Testis (tissue), 3 donors: Measurements from ENCODE around the gene XYLT1. TPM values are rescaled to one million over a fixed set of nuclear protein-coding genes. Genes with fewer than 3 reads are reported as not detected.
A peak's percentile ranks its signal among the peaks of the same experiment; 100 is the strongest.

ENCODE experiments used
- DNase-seq: peaks from one replicate; pipeline ENCODE4 v3.0.0-alpha.2; 2019
- H3K27ac ChIP-seq, 2 donors: fragments of 200-600 bp; sonication (generic); one replicate each; pipeline ENCODE4 v1.5.1; 2019
- H3K27me3 ChIP-seq: fragments of 200-600 bp; sonication (generic); one replicate; pipeline ENCODE4 v1.5.1; 2019
- H3K36me3 ChIP-seq: fragments of 200-600 bp; sonication (generic); one replicate; pipeline ENCODE4 v1.5.1; 2017; ENCODE audit warnings: low read depth; ENCODE audit errors: missing control alignments
- H3K4me1 ChIP-seq: fragments of 200-600 bp; sonication (generic); one replicate; pipeline ENCODE4 v1.5.1; 2019
- H3K4me3 ChIP-seq, 2 donors: fragments of 200-600 bp; sonication (generic); one replicate each; pipeline ENCODE4 v1.5.1; 2017 to 2019
- H3K9me3 ChIP-seq: fragments of 200-600 bp; sonication (generic); one replicate; pipeline ENCODE4 v1.5.1; 2017
- POLR2A ChIP-seq: fragments of 450-650 bp; IDR thresholded peaks from one replicate; pipeline ENCODE4 v1.6.1; 2017; ENCODE audit warnings: antibody characterized with exemption, mild to moderate bottlenecking, moderate library complexity
- WGBS, 2 donors: methylation state at CpG; one replicate each; pipeline ENCODE4 v1.1.5; 2018; 5-methylcytosine and 5-hydroxymethylcytosine counted together
- intact Hi-C: fragments of 100-400 bp; cut with DNase I; formaldehyde crosslinking; loops from one replicate; pipeline ENCODE4 v1.15.1; 2023; ENCODE audit warnings: low total_unique reads
- polyA plus RNA-seq: library from polyadenylated mRNA; stranded (reverse); fragments of 350-450 nt; fragmentation: Illumina TruSeq; extraction: RNeasy Lipid Tissue Mini Kit (QIAGEN cat#74804); gene quantifications from one replicate; pipeline ENCODE4 v1.2.3, GENCODE V29; 2014; ENCODE audit warnings: low read depth, low replicate concordance; ENCODE audit not compliant: insufficient read depth
- total RNA-seq, 2 donors: library from RNA; depleted of rRNA; stranded (reverse); fragments of >200 nt; gene quantifications; one replicate each; pipeline ENCODE4 v1.2.3, GENCODE V29; 2016
- TF ChIP-seq, protein P1 (sequence below), 3 experiments: fragments of 450-650 bp in 2 of 3; fragments of 200-600 bp in 1 of 3; sonication (generic) in 1 of 3; IDR thresholded peaks; one replicate each; pipeline ENCODE4 v1.5.1; 2016 to 2019; ENCODE audit warnings: antibody characterized with exemption in 3 of 3, mild to moderate bottlenecking in 2 of 3, moderate library complexity in 1 of 3

Gene XYLT1
- total and polyA plus RNA-seq, 3 donors from 2014 or later, result 6.5 to 20.7 (median 13.6) TPM

DNA sequence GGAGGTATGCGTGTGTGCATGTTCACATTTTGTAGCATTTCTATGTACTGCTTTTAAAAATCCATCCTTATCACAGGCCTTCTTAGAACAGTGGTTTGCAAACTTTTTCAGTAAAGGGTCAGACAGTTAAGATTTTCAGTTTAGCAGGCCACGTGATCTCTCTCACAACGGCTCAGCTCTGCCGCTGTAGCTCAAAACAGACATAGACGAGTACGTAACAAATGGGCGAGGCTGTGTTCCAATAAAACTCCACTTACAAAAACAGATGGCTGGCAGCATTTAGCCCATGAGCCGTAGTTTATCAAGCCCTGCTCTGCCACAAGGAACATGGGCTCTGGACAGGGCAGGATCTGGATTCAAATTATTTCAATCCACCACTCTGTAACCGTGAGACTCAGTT, 141.8 kb downstream of the XYLT1 start:
- no peaks in the 10 kb centered on the region for H3K36me3 ChIP-seq
- no peak overlapping the region for H3K4me3 ChIP-seq
- peaks cover 3% of the 10 kb centered on the region for H3K4me1 ChIP-seq
- H3K27ac ChIP-seq, result peak overlapping the region in 1 of 2 donors; percentile 67
- H3K27me3 ChIP-seq, result no peaks in the 10 kb centered on the region
- TF ChIP-seq, protein P1, sequence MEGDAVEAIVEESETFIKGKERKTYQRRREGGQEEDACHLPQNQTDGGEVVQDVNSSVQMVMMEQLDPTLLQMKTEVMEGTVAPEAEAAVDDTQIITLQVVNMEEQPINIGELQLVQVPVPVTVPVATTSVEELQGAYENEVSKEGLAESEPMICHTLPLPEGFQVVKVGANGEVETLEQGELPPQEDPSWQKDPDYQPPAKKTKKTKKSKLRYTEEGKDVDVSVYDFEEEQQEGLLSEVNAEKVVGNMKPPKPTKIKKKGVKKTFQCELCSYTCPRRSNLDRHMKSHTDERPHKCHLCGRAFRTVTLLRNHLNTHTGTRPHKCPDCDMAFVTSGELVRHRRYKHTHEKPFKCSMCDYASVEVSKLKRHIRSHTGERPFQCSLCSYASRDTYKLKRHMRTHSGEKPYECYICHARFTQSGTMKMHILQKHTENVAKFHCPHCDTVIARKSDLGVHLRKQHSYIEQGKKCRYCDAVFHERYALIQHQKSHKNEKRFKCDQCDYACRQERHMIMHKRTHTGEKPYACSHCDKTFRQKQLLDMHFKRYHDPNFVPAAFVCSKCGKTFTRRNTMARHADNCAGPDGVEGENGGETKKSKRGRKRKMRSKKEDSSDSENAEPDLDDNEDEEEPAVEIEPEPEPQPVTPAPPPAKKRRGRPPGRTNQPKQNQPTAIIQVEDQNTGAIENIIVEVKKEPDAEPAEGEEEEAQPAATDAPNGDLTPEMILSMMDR (IDR thresholded peaks at IDR 0.05), result no peak
- TF ChIP-seq POLR2A, result no peak
- WGBS, 2 donors, result 61 to 67% methylated on average over 9 of the region's 9 CpGs
- H3K9me3 ChIP-seq, result no peaks in the 10 kb centered on the region
- intact Hi-C loops, result no loop called here
- peak; percentile 43 for DNase-seq

GRCh38 chr16:17327664-17328335, 143.0 kb downstream of the XYLT1 start:
- H3K4me3 ChIP-seq, result no peak overlapping the region
- H3K4me1 ChIP-seq, result peaks cover 6% of the 10 kb centered on the region
- DNase-seq, result no peak
- WGBS, 2 donors, result 67 to 73% methylated on average over 9 to 10 of the region's 10 CpGs
- H3K9me3 ChIP-seq, result no peaks in the 10 kb centered on the region
- no peaks in the 10 kb centered on the region for H3K36me3 ChIP-seq
- TF ChIP-seq, protein P1 (IDR thresholded peaks at IDR 0.05), result no peak
- no peak for TF ChIP-seq POLR2A
- no peak overlapping the region for H3K27ac ChIP-seq
- intact Hi-C loops, result no loop called here
- H3K27me3 ChIP-seq, result no peaks in the 10 kb centered on the region

GRCh38 chr16:17325476-17326143, 145.2 kb downstream of the XYLT1 start:
- intact Hi-C loops, result no loop called here
- peaks cover 6% of the 10 kb centered on the region for H3K4me1 ChIP-seq
- no peaks in the 10 kb centered on the region for H3K27me3 ChIP-seq
- TF ChIP-seq POLR2A, result no peak
- H3K9me3 ChIP-seq, result no peaks in the 10 kb centered on the region
- WGBS, 2 donors, result 71 to 78% methylated on average over 8 of the region's 8 CpGs
- H3K4me3 ChIP-seq, result no peak overlapping the region
- H3K36me3 ChIP-seq, result no peaks in the 10 kb centered on the region
- DNase-seq, result no peak
- H3K27ac ChIP-seq, result no peak overlapping the region

DNA sequence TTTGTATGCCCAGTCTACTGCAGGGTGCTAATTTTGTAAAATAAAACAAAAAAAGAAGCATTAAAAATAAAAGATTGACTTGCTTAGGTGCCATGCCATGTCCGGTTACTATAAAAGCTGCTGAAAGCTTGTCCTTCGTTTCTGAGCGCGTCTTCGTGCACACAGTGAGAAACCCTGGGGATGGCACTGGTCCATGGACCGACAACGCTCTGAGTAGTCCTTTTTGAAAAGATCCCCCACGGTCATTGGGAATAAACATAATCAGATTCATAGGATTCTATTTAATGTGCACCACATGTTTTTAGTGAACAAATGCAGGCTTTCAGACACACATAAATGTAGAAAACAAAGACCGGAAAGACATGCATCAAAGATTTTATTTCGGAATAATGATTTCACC, 146.3 kb downstream of the XYLT1 start:
- TF ChIP-seq POLR2A, result no peak
- TF ChIP-seq, protein P1 (IDR thresholded peaks at IDR 0.05), result no peak
- H3K4me1 ChIP-seq, result peaks cover 3% of the 10 kb centered on the region
- DNase-seq, result no peak
- 83 to 90% methylated on average over 10 of the region's 10 CpGs for WGBS, 2 donors
- intact Hi-C loops, result no loop called here
- H3K27ac ChIP-seq, result no peak overlapping the region
- H3K36me3 ChIP-seq, result no peaks in the 10 kb centered on the region
- H3K4me3 ChIP-seq, result no peak overlapping the region
- H3K27me3 ChIP-seq, result no peaks in the 10 kb centered on the region
- H3K9me3 ChIP-seq, result no peaks in the 10 kb centered on the region

DNA sequence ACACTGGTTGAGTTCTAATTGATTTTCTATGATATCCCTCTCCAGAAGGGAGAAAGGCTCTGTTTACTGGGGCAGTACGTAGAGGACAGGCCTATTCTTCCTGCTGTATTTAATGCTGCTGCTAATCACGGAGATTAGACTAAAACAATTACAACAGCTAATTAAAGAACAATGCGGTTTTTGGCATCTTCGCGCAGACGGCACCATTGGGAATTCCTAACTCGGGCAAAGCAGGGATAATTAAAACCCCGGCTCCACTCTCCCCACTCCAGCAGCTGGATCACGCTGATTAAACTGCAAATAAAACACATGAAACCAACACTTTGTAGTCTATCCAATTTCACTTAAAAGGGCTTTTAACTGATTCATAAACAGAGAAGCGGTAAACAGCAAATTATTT, 147.6 kb downstream of the XYLT1 start:
- Histone ChIP-seq H3K27ac (no peak overlapping the region), H3K9me3 (no peaks in the 10 kb centered on the region), H3K4me3 (no peak overlapping the region), H3K27me3 (no peaks in the 10 kb centered on the region), H3K4me1 (peaks cover 5% of the 10 kb centered on the region), H3K36me3 (no peaks in the 10 kb centered on the region)
- no peak for DNase-seq
- intact Hi-C loops, result no loop called here
- no peak for TF ChIP-seq POLR2A
- TF ChIP-seq, protein P1 (IDR thresholded peaks at IDR 0.05), result no peak
- WGBS, 2 donors, result 53 to 54% methylated on average over 10 of the region's 10 CpGs
